Osteocyte (in vitro differentiated cells): ENCODE measurements around the gene KRT32. TPM values are rescaled to one million over a fixed set of nuclear protein-coding genes. Genes with fewer than 3 reads are reported as not detected.

Experiments used
- DNase-seq: peaks from one replicate; pipeline ENCODE4 v3.0.0; 2021; ENCODE audit warnings: mixed read lengths; ENCODE audit not compliant: unreplicated experiment; ENCODE audit errors: extremely low spot score
- H3K27ac Mint-ChIP-seq: one replicate; pipeline ENCODE4 v1.8.0; 2021; ENCODE audit warnings: mild to moderate bottlenecking, mixed read lengths; ENCODE audit not compliant: unreplicated experiment
- H3K27me3 Mint-ChIP-seq: one replicate; pipeline ENCODE4 v1.8.0; 2021; ENCODE audit warnings: mixed read lengths; ENCODE audit not compliant: unreplicated experiment
- H3K36me3 Mint-ChIP-seq: one replicate; pipeline ENCODE4 v1.8.0; 2021; ENCODE audit warnings: mixed read lengths; ENCODE audit not compliant: unreplicated experiment
- H3K4me1 Mint-ChIP-seq: one replicate; pipeline ENCODE4 v1.8.0; 2021; ENCODE audit warnings: mixed read lengths; ENCODE audit not compliant: unreplicated experiment
- H3K4me3 Mint-ChIP-seq: one replicate; pipeline ENCODE4 v1.8.0; 2021; ENCODE audit warnings: mild to moderate bottlenecking, moderate library complexity, mixed read lengths; ENCODE audit not compliant: unreplicated experiment
- H3K9me3 Mint-ChIP-seq: one replicate; pipeline ENCODE4 v1.8.0; 2021; ENCODE audit warnings: mixed read lengths; ENCODE audit not compliant: unreplicated experiment
- long read RNA-seq: library from polyadenylated mRNA; unstranded; transcript quantifications from one replicate; pipeline ENCODE4 v2.0.0, GENCODE V29; 2021
- total RNA-seq: library from RNA; stranded (reverse); gene quantifications from 2 replicates; pipeline ENCODE4 v1.2.1, GENCODE V29; 2021
- TF ChIP-seq, protein P1 (sequence below): fragments of 200-600 bp; sonication (generic); IDR thresholded peaks from 2 replicates; pipeline ENCODE4 v1.5.0; 2021; ENCODE audit warnings: antibody characterized with exemption, mild to moderate bottlenecking, moderate library complexity

Gene KRT32
- not detected in 2 replicates for total RNA-seq
- long read RNA-seq, result 0 reads

DNA sequence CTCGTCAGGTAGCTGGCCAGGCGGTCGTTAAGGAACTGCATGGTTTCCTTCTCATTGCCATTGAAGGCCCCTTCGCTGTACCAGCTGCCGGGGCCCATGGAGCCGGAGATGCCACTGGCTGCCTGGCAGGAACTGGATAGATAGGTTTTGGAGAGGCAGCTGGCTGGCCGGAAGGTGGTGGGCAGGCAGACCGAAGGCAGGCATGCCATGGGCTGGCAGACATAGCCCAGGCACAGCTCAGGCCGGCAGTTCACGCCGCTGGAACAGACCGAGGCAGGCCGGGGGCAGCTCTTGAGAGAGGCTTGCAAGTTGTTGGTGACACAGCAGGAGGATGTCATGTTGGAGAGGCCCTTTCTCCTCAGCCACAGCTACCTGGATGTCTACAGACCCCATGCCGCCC is at the start of gene KRT32:
TSS of gene KRT32 (minus strand) at position 399 of the 400 bp plus-strand sequence. CDS start at position 338, 61 bp downstream.
- DNase-seq, result no peak
- no peaks in the 10 kb centered on the region for H3K36me3 Mint-ChIP-seq
- TF ChIP-seq, protein P1, sequence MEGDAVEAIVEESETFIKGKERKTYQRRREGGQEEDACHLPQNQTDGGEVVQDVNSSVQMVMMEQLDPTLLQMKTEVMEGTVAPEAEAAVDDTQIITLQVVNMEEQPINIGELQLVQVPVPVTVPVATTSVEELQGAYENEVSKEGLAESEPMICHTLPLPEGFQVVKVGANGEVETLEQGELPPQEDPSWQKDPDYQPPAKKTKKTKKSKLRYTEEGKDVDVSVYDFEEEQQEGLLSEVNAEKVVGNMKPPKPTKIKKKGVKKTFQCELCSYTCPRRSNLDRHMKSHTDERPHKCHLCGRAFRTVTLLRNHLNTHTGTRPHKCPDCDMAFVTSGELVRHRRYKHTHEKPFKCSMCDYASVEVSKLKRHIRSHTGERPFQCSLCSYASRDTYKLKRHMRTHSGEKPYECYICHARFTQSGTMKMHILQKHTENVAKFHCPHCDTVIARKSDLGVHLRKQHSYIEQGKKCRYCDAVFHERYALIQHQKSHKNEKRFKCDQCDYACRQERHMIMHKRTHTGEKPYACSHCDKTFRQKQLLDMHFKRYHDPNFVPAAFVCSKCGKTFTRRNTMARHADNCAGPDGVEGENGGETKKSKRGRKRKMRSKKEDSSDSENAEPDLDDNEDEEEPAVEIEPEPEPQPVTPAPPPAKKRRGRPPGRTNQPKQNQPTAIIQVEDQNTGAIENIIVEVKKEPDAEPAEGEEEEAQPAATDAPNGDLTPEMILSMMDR, result no peak
- H3K27ac Mint-ChIP-seq, result no peak within 1 kb of the TSS
- H3K4me1 Mint-ChIP-seq, result peaks cover 8% of the 10 kb centered on the region
- peaks cover 18% of the 10 kb centered on the region for H3K27me3 Mint-ChIP-seq
- no peak within 1 kb of the TSS for H3K4me3 Mint-ChIP-seq
- H3K9me3 Mint-ChIP-seq, result peaks cover 19% of the 10 kb centered on the region

DNA sequence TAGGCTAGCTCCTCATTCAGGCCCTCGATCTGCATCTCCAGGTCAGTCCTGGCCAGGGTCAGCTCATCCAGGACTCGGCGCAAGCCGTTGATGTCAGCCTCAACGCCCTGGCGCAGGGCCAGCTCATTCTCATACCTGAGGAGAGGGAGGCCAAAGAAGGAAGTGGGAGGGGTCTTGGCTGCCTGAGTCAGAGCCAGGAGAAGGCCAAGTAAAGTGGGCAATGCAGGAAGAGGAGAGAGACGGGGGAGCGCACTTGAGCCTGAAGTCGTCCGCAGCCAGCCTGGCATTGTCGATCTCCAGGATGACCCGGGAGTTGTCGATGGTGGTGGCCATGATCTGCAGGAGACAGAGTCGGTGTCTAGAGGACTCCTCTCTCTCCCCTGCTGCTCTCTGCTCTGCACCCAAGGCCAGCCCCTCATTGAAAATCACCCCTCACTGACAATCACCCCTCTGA is 49.7 kb upstream of the KRT32 start:
- Mint-ChIP-seq H3K36me3 (no peaks in the 10 kb centered on the region), H3K9me3 (no peaks in the 10 kb centered on the region), H3K27me3 (no peaks in the 10 kb centered on the region), H3K4me1 (peaks cover 7% of the 10 kb centered on the region), H3K4me3 (no peak overlapping the region), H3K27ac (no peak overlapping the region)
- DNase-seq, result no peak
- TF ChIP-seq, protein P1, result no peak

DNA sequence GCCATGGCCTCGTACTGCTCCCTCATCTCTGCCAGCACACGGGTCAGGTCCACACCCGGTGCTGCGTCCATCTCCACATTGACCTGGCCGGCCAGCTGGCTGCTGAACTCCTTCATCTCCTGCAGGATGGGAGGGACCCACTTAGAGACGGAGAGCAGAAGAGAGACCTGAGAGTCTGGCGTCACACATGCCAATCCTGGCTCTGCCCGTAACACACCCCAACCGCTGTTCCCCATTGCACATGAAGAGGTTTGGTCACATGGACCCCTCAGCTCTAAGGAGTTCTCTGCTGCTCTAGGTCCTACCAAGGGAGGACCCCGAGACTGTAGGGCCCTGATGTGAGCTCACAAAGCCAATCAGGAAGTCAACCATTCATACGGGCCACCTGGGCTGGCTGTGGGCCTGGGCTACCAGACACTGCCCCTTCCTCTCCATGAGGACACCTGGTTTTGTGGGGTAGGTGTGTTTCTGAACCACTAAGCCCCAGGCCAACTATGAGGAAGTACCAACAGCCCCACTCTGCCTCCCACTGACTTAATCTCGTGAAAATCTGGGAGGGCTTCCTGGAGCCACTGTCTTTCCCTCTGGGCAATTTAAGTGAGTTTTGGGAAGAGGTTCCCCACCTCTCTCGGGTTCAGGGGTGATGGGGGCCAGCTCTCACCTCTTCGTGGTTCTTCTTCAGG is 49.1 kb upstream of the KRT32 start:
- no peaks in the 10 kb centered on the region for H3K27me3 Mint-ChIP-seq
- peaks cover 3% of the 10 kb centered on the region for H3K4me1 Mint-ChIP-seq
- no peak overlapping the region for H3K4me3 Mint-ChIP-seq
- no peak for DNase-seq
- H3K27ac Mint-ChIP-seq, result no peak overlapping the region
- TF ChIP-seq, protein P1, result no peak
- H3K9me3 Mint-ChIP-seq, result no peaks in the 10 kb centered on the region
- H3K36me3 Mint-ChIP-seq, result no peaks in the 10 kb centered on the region

DNA sequence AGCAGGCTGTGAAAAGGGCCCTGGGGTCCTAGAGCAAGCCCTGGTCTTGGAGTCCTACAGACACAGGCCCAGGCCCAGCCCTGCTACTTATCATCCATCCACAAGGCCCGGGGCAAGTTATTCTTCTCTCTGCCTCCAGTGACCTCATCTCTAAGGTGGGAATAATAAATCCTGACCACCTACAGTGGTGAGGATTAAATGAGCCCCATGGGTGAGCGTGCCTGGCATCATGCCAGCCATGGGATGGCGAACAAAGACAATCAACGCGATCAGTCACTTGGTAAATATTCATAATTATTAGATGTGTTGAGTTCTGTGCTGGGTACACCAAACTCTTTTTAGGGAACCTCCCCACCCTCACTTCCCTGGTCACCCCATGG is 46.0 kb upstream of the KRT32 start:
- H3K36me3 Mint-ChIP-seq, result no peaks in the 10 kb centered on the region
- no peak for DNase-seq
- H3K27ac Mint-ChIP-seq, result no peak overlapping the region
- H3K4me3 Mint-ChIP-seq, result no peak overlapping the region
- no peaks in the 10 kb centered on the region for H3K9me3 Mint-ChIP-seq
- H3K27me3 Mint-ChIP-seq, result no peaks in the 10 kb centered on the region
- no peaks in the 10 kb centered on the region for H3K4me1 Mint-ChIP-seq
- TF ChIP-seq, protein P1, result no peak

DNA sequence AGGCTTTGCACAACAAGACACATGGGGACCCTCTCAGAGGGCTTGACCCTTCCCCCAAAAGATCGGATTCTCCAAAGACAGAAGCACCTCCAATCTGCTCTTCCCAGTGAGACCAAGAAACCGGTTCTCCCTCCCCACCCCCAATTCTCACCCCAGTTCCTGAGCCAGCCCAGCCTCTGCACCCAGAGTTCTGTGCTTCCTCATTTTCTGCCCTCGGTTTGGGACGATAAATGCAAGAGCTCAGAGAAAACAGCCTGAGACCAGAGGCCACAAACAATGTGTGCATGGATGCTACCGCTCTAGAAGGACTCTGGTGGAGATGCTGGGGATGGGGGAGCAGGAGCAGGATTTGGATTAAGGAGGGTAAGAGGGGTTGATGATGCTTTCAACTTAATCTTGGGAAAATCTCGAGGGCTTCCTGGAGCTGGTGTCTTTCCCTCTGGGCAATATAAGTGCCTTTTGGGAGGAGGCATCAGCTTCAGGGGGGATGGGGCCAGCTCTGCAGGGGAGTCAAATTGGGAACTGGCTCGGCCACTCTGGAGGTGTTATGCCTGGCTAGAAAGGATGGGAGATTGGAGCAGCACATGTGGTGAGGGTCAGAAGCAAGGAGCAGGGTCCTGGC is 45.5 kb upstream of the KRT32 start:
- Mint-ChIP-seq H3K27me3 (no peaks in the 10 kb centered on the region), H3K9me3 (no peaks in the 10 kb centered on the region), H3K4me1 (no peaks in the 10 kb centered on the region), H3K4me3 (no peak overlapping the region), H3K36me3 (no peaks in the 10 kb centered on the region), H3K27ac (no peak overlapping the region)
- no peak for DNase-seq
- TF ChIP-seq, protein P1, result no peak
